ENCODE data around the gene ASNSD1.

The ASNSD1 gene

DNA sequence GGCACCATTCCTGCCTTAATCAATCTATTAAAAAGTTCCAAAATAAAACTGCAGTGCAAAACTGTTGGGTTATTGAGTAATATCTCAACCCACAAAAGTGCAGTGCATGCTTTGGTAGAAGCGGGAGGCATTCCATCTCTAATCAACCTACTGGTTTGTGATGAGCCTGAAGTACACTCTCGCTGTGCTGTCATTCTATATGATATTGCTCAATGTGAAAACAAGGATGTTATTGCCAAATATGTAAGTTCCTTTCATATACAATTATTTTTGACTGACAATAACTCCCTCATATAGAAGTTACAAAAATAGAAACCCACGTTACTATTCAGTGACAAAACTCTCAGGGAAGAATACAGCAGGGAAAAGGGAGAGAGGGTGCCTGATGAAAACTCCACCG is 58.3 kb downstream of the ASNSD1 start:
- TF ChIP-seq, protein P1, sequence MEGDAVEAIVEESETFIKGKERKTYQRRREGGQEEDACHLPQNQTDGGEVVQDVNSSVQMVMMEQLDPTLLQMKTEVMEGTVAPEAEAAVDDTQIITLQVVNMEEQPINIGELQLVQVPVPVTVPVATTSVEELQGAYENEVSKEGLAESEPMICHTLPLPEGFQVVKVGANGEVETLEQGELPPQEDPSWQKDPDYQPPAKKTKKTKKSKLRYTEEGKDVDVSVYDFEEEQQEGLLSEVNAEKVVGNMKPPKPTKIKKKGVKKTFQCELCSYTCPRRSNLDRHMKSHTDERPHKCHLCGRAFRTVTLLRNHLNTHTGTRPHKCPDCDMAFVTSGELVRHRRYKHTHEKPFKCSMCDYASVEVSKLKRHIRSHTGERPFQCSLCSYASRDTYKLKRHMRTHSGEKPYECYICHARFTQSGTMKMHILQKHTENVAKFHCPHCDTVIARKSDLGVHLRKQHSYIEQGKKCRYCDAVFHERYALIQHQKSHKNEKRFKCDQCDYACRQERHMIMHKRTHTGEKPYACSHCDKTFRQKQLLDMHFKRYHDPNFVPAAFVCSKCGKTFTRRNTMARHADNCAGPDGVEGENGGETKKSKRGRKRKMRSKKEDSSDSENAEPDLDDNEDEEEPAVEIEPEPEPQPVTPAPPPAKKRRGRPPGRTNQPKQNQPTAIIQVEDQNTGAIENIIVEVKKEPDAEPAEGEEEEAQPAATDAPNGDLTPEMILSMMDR (IDR thresholded peaks at IDR 0.05; ENCODE audit: insufficient read depth, missing control alignments): no peak
- no peak for FAIRE-seq
- no peak for DNase-seq (ENCODE audit: insufficient read length, low spot score)

Data from D721Med (cell line).